NCI-H748 (cell line): ENCODE data around the gene SSH2.

Source experiments
- DNase-seq: peaks from one replicate; lab custom pipeline; 2025; ENCODE audit not compliant: unreplicated experiment; lab: John Stamatoyannopoulos, UW

Gene SSH2

GRCh38 chr17:29582772-29583171, 347.3 kb downstream of the SSH2 start:
- no peak for DNase-seq

GRCh38 chr17:29582254-29582765, 347.7 kb downstream of the SSH2 start:
- no peak for DNase-seq

- peak; percentile 85 for DNase-seq
These were observed 348.3 kb downstream of the SSH2 start for GRCh38 chr17:29581583-29582253.

GRCh38 chr17:29579866-29580771, 349.9 kb downstream of the SSH2 start:
- DNase-seq, result peak; percentile 83

GRCh38 chr17:29578626-29579485, 351.2 kb downstream of the SSH2 start:
- no peak for DNase-seq

- no peak for DNase-seq
These were observed 352.4 kb downstream of the SSH2 start for GRCh38 chr17:29577385-29578211.

GRCh38 chr17:29577001-29577370, 353.0 kb downstream of the SSH2 start:
- DNase-seq, result no peak

- DNase-seq, result no peak
These were observed 353.6 kb downstream of the SSH2 start for GRCh38 chr17:29576214-29577000.
